LNCAP (cell line): ENCODE results near the gene ZNRF2.

Source experiments
- TF ChIP-seq, protein P1 (sequence below): fragments of 450-650 bp; IDR thresholded peaks from 2 replicates; pipeline ENCODE4 v1.5.1; 2017; ENCODE audit warnings: mild to moderate bottlenecking

ZNRF2 gene

GRCh38 chr7:30353932-30354607 is 69.7 kb downstream of the ZNRF2 start:
- TF ChIP-seq, protein P1, sequence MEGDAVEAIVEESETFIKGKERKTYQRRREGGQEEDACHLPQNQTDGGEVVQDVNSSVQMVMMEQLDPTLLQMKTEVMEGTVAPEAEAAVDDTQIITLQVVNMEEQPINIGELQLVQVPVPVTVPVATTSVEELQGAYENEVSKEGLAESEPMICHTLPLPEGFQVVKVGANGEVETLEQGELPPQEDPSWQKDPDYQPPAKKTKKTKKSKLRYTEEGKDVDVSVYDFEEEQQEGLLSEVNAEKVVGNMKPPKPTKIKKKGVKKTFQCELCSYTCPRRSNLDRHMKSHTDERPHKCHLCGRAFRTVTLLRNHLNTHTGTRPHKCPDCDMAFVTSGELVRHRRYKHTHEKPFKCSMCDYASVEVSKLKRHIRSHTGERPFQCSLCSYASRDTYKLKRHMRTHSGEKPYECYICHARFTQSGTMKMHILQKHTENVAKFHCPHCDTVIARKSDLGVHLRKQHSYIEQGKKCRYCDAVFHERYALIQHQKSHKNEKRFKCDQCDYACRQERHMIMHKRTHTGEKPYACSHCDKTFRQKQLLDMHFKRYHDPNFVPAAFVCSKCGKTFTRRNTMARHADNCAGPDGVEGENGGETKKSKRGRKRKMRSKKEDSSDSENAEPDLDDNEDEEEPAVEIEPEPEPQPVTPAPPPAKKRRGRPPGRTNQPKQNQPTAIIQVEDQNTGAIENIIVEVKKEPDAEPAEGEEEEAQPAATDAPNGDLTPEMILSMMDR, result no peak

DNA sequence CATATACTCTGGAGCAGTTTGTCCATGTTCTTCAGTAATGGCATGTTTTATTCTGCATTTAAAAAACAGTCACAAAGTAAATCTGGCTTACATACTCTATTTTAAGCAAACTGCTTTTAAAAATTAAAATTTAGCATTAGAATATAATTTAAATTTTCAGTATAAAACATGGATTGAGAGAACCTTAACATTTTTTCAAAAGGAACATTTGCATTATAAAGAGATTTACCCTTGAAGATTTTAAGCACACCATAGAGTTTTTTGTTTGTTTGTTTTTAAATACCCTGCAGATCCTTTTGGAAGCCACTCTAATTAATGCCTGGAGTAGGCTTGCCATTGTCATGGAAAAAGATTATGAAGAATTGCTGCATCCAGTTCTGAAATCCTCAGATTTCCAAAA is 70.4 kb downstream of the ZNRF2 start:
- TF ChIP-seq, protein P1, result no peak

- TF ChIP-seq, protein P1, result no peak
Measured at GRCh38 chr7:30359957-30360356, 75.6 kb downstream of the ZNRF2 start.

GRCh38 chr7:30363778-30364563 is 79.6 kb downstream of the ZNRF2 start:
- TF ChIP-seq, protein P1, result no peak

DNA sequence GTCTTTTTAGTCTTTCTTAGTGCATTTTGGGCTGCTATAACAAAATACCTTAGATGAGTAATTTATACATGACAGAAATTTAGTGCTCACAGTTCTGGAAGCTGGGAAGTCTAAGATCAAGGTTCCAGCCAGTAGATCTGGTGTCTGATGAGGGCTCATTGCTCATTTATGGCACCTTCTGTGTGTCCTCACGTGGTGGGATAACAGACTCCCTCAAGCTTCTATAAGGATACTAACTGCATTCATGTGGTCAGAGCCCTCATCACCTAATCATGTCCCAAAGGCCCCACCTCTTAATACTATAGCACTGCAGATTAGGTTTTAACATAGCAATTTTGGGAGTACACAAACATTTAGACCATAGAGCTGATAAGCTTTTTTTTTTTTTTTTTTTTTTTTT is 80.4 kb downstream of the ZNRF2 start:
- TF ChIP-seq, protein P1, result no peak

DNA sequence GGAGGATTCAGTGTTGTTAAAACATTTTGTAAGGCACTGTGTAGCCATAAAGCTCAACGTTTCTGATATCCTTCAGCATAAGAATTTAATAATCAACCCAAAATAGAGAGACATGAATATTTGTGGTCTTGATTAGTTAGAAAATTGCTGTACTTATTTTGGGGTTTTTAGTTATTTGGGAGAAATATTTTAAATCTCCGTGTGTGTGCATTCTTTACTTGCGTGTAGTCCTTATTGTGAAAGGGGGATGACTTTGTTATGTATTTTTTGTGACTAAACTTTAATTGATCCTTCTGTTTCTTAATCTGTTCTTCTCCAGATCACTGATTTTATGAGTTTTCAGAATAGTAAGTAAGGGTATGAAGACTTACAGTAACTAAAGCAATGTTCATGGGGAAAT is 81.2 kb downstream of the ZNRF2 start:
- TF ChIP-seq, protein P1, result no peak

DNA sequence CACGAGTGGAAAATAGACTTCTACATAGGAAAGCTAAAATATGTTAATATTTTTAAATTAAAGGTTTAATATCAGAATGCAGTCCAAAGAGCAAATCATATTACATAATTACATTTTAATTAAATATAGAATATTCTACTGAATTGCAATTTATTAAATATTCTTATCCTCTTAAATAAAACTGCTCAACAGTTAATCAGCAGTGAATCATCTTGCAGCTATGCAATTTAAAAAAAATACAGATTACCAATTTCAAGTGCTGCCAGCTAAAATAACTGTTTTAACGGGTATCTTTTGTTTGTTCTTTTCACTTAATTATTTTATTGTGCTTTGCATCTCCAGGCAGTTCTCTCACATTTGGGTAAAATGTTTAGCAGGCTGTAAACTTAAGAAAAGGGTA is 82.2 kb downstream of the ZNRF2 start:
- TF ChIP-seq, protein P1, result no peak
